Fibroblast of lung (primary cell): ENCODE measurements around the gene BUD23. TPM values are rescaled to one million over a fixed set of nuclear protein-coding genes. Genes with fewer than 3 reads are reported as not detected.
"Not testable (repeated sequence)": the region's sequence is repeated elsewhere in the genome, so short reads cannot be mapped to it uniquely, and the experiment has no call there.

Source experiments
- DNase-seq, 2 donors: peaks; one replicate each; pipeline versions ENCODE4 v3.0.0 to v3.0.0-alpha.2; 2010; ENCODE audit warnings: low read depth in 2 of 2
- H2AFZ ChIP-seq: 2 replicates; pipeline ENCODE4 v1.5.1; 2012; ENCODE audit warnings: low read length, control low read depth, inconsistent platforms
- H3K27ac ChIP-seq: 2 replicates; pipeline ENCODE4 v1.5.1; 2011; ENCODE audit warnings: low read length, control low read depth; ENCODE audit not compliant: insufficient read depth
- H3K27me3 ChIP-seq: 2 replicates; pipeline ENCODE4 v1.5.1; 2011; ENCODE audit warnings: mild to moderate bottlenecking, low read length; ENCODE audit not compliant: control insufficient read depth, insufficient read depth
- H3K36me3 ChIP-seq: 2 replicates; pipeline ENCODE4 v1.5.1; 2011; ENCODE audit warnings: low read length; ENCODE audit not compliant: control insufficient read depth, insufficient read depth
- H3K4me1 ChIP-seq: 2 replicates; pipeline ENCODE4 v1.5.1; 2011; ENCODE audit warnings: low read length; ENCODE audit not compliant: control insufficient read depth, insufficient read depth; ENCODE audit errors: extremely low read depth
- H3K4me2 ChIP-seq: 2 replicates; pipeline ENCODE4 v1.5.1; 2011; ENCODE audit warnings: low read length, control low read depth; ENCODE audit not compliant: insufficient read depth; ENCODE audit errors: extremely low read depth
- H3K4me3 ChIP-seq, 4 experiments: fragments of 200-600 bp in 1 of 4; sonication (generic) in 1 of 4; replicated peaks in 1 of 4; 2 replicates each; pipeline ENCODE4 v1.5.1; 2011 to 2016; ENCODE audit warnings: low read length in 4 of 4, low read depth in 3 of 4, mild to moderate bottlenecking in 3 of 4, control low read depth in 2 of 4, inconsistent platforms in 1 of 4, mixed read lengths in 1 of 4; ENCODE audit not compliant: insufficient read depth in 1 of 4; ENCODE audit errors: control extremely low read depth in 1 of 4
- H3K79me2 ChIP-seq: 2 replicates; pipeline ENCODE4 v1.5.1; 2012; ENCODE audit warnings: mild to moderate bottlenecking, low read length, inconsistent platforms; ENCODE audit not compliant: control insufficient read depth, insufficient read depth
- H3K9ac ChIP-seq: 2 replicates; pipeline ENCODE4 v1.5.1; 2011; ENCODE audit warnings: mild to moderate bottlenecking, low read length, control low read depth; ENCODE audit not compliant: insufficient read depth
- H3K9me3 ChIP-seq: 2 replicates; pipeline ENCODE4 v1.5.1; 2012; ENCODE audit warnings: low read depth, low read length; ENCODE audit not compliant: control insufficient read depth, insufficient read depth
- H4K20me1 ChIP-seq: 2 replicates; pipeline ENCODE4 v1.5.1; 2011; ENCODE audit warnings: low read length; ENCODE audit not compliant: control insufficient read depth, insufficient read depth; ENCODE audit errors: extremely low read depth
- CTCF ChIP-seq, 2 donors: IDR thresholded peaks in 1 of 2; conservative IDR thresholded peaks in 1 of 2; 1 replicate in 1 of 2; 2 replicates in 1 of 2; pipeline ENCODE4 v1.5.1; 2011 to 2012; ENCODE audit warnings: low read length in 2 of 2, control low read depth in 1 of 2, inconsistent platforms in 1 of 2, low read depth in 1 of 2, mild to moderate bottlenecking in 1 of 2
- EZH2 ChIP-seq: IDR thresholded peaks from 2 replicates; pipeline ENCODE4 v1.5.1; 2012; ENCODE audit warnings: low read length, control low read depth, mild to moderate bottlenecking; ENCODE audit errors: missing control alignments
- polyA plus RNA-seq, 2 donors: library from polyadenylated mRNA; depleted of rRNA in 1 of 2; stranded (reverse) in 1 of 2; unstranded in 1 of 2; fragments of >200 nt; gene quantifications; 2 replicates each; pipeline ENCODE4 v1.2.1, GENCODE V29; 2011 to 2012; ENCODE audit warnings: missing spikeins in 1 of 2
- total RNA-seq: library from RNA; depleted of rRNA; stranded (reverse); fragments of >200 nt; gene quantifications from 2 replicates; pipeline ENCODE4 v1.2.1, GENCODE V29; 2014

Gene BUD23
- total and polyA plus RNA-seq, 2 donors (not counting 1 experiment from before 2014, with no cell fraction given) = 31.9 to 60.1 TPM

GRCh38 chr7:73652541-73652949 is 30.9 kb upstream of the BUD23 start:
- Histone ChIP-seq H3K27ac (no peak overlapping the region), H3K4me2 (no peak overlapping the region), H3K4me1 (no peaks in the 10 kb centered on the region), H3K27me3 (peaks cover 32% of the 10 kb centered on the region), H3K79me2 (no peaks in the 10 kb centered on the region), H3K4me3 (no peak overlapping the region), H3K36me3 (no peaks in the 10 kb centered on the region), H2AFZ (no peak overlapping the region), H3K9ac (no peak overlapping the region), H4K20me1 (no peaks in the 10 kb centered on the region), H3K9me3 (no peaks in the 10 kb centered on the region)
- DNase-seq = no peak
- TF ChIP-seq EZH2 (no peak), CTCF (conservative IDR thresholded peaks at IDR 0.05 in 1 of 2, IDR thresholded peaks at IDR 0.05 in 1 of 2; ENCODE audit: low read depth in 1 of 2, low read length in 2 of 2) (no peak)

- not testable (repeated sequence) for H3K4me2 ChIP-seq, H3K4me1 ChIP-seq, H3K4me3 ChIP-seq, H2AFZ ChIP-seq, H3K36me3 ChIP-seq, H3K27ac ChIP-seq, H3K9me3 ChIP-seq, DNase-seq, H3K9ac ChIP-seq, H4K20me1 ChIP-seq, H3K79me2 ChIP-seq
- peaks cover 13% of the 10 kb centered on the region for H3K27me3 ChIP-seq
These were observed 28.1 kb upstream of the BUD23 start for GRCh38 chr7:73655309-73655708.

- H3K9me3 ChIP-seq = no peaks in the 10 kb centered on the region
- H3K36me3 ChIP-seq = no peaks in the 10 kb centered on the region
- no peaks in the 10 kb centered on the region for H4K20me1 ChIP-seq
- H3K4me1 ChIP-seq = no peaks in the 10 kb centered on the region
- no peak overlapping the region for H3K9ac ChIP-seq
- H3K79me2 ChIP-seq = no peaks in the 10 kb centered on the region
- TF ChIP-seq CTCF (conservative IDR thresholded peaks at IDR 0.05 in 1 of 2, IDR thresholded peaks at IDR 0.05 in 1 of 2; ENCODE audit: low read depth in 1 of 2, low read length in 2 of 2) (no peak), EZH2 (no peak)
- no peak overlapping the region for H2AFZ ChIP-seq
- no peak overlapping the region for H3K4me3 ChIP-seq
- H3K4me2 ChIP-seq = no peak overlapping the region
- no peaks in the 10 kb centered on the region for H3K27me3 ChIP-seq
- no peak for DNase-seq
- no peak overlapping the region for H3K27ac ChIP-seq
These were observed 23.4 kb upstream of the BUD23 start for GRCh38 chr7:73659983-73660382.

GRCh38 chr7:73660594-73660993 is 22.8 kb upstream of the BUD23 start:
- not testable (repeated sequence) for H3K4me2 ChIP-seq, H3K27ac ChIP-seq, H3K9me3 ChIP-seq, H3K36me3 ChIP-seq, H2AFZ ChIP-seq, H3K27me3 ChIP-seq, H3K4me1 ChIP-seq, H3K4me3 ChIP-seq, H3K9ac ChIP-seq, H3K79me2 ChIP-seq, H4K20me1 ChIP-seq, DNase-seq
